SK-N-MC (cell line): ENCODE measurements around the gene LMNA.

Source experiments
- EZH2 ChIP-seq: fragments of 200-600 bp; sonication (generic); IDR thresholded peaks from one replicate; pipeline ENCODE4 v1.6.1; 2017; ENCODE audit warnings: antibody characterized with exemption
- FOXP2 ChIP-seq: optimal IDR thresholded peaks from 2 replicates; pipeline ENCODE3; 2011; ENCODE audit warnings: mild to moderate bottlenecking, moderate library complexity; ENCODE audit not compliant: insufficient read depth; ENCODE audit errors: extremely low read length, control extremely low read depth
- POLR2AphosphoS5 ChIP-seq: IDR thresholded peaks from 2 replicates; pipeline ENCODE4 v1.6.1; 2012; ENCODE audit warnings: mild to moderate bottlenecking, low read depth, low read length, borderline replicate concordance

DNA sequence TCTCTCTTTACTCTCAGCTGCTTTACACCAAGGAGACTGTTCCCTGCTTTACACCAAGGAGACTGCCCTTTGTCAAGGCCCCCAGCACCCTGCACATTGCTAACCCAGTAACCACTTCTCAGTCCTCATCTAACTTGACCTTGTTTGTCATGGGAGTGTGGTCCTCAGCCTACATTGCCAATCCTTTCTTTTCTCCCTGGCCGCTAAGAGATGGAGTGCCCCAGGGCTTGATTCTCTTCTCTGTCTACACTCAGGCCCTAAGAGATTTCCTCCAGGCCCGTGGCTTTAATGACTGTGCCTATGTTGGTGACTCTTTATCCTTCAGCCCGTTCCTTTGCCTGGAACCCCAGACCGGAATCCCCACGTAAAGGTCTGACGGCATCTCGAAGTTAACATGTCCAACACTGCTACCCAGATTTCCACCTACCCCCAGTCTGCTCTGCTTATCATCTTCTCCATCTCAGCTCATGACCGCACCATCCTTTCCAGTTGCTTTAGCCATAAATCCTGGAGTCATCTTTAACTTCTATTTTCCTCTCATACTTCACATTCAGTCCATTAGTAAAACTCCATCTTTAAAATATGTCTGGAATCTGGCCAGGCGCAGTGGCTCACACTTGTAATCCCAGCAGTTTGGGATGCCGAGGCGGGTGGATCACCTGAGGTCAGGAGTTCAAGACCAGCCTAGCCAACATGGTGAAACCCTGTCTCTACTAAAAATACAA lies 29.4 kb downstream of the LMNA start:
- TF ChIP-seq POLR2AphosphoS5, result no peak
- no peak for TF ChIP-seq EZH2
- no peak for TF ChIP-seq FOXP2
